ENCODE data around the gene MYH10. TPM values are rescaled to one million over a fixed set of nuclear protein-coding genes. Genes with fewer than 3 reads are reported as not detected.

MYH10 gene
- total RNA-seq, 4 donors from 2014 or later = 29.3 to 50.0 (median 35.4) TPM

GRCh38 chr17:8532021-8532420 lies 98.5 kb downstream of the MYH10 start:
- TF ChIP-seq EP300 (IDR thresholded peaks at IDR 0.05) (no peak), POLR2A (IDR thresholded peaks at IDR 0.05) (no peak)
- TF ChIP-seq, protein P1, sequence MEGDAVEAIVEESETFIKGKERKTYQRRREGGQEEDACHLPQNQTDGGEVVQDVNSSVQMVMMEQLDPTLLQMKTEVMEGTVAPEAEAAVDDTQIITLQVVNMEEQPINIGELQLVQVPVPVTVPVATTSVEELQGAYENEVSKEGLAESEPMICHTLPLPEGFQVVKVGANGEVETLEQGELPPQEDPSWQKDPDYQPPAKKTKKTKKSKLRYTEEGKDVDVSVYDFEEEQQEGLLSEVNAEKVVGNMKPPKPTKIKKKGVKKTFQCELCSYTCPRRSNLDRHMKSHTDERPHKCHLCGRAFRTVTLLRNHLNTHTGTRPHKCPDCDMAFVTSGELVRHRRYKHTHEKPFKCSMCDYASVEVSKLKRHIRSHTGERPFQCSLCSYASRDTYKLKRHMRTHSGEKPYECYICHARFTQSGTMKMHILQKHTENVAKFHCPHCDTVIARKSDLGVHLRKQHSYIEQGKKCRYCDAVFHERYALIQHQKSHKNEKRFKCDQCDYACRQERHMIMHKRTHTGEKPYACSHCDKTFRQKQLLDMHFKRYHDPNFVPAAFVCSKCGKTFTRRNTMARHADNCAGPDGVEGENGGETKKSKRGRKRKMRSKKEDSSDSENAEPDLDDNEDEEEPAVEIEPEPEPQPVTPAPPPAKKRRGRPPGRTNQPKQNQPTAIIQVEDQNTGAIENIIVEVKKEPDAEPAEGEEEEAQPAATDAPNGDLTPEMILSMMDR (IDR thresholded peaks at IDR 0.05) = no peak
- Histone ChIP-seq H3K36me3 (peaks cover 0 to 51% (median 0%) of the 10 kb centered on the region in 3 donors), H3K27me3 (no peaks in the 10 kb centered on the region), H3K9me3 (no peaks in the 10 kb centered on the region), H3K4me1 (no peaks in the 10 kb centered on the region), H3K27ac (no peak overlapping the region), H3K4me3 (no peak overlapping the region)
- no peak for DNase-seq (ENCODE audit: low spot score in 2 of 2)
- WGBS, 2 donors = 89 to 94% methylated on average over 3 of the region's 3 CpGs

GRCh38 chr17:8522577-8522976 lies 107.9 kb downstream of the MYH10 start:
- 76 to 84% methylated on average over 5 of the region's 5 CpGs for WGBS, 2 donors
- Histone ChIP-seq H3K4me1 (no peaks in the 10 kb centered on the region), H3K27ac (no peak overlapping the region), H3K9me3 (no peaks in the 10 kb centered on the region), H3K4me3 (no peak overlapping the region), H3K27me3 (no peaks in the 10 kb centered on the region), H3K36me3 (peaks cover 0 to 41% (median 0%) of the 10 kb centered on the region in 3 donors)
- TF ChIP-seq, protein P1 (IDR thresholded peaks at IDR 0.05) = no peak
- TF ChIP-seq EP300 (IDR thresholded peaks at IDR 0.05) (no peak), POLR2A (IDR thresholded peaks at IDR 0.05) (no peak)
- no peak for DNase-seq (ENCODE audit: low spot score in 2 of 2)

DNA sequence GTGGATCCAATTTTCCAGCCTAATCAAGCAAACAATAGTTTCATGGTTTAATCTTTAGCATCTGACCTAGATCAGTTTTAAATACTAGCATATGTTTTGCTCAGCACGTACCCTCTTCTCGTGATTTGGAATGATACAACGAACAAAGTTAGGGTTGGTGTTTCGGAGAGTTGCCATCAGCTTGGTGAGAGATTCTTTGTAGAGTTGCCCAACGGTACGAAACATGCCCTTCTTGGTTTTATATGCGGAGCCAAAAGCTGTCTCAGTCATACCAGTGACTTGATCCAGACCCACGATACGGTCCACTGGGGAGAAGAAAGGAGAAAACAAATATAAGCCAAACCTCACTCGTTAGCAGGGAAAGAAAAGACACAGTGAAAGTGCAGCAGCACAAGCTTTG lies 109.5 kb downstream of the MYH10 start:
- no peak for DNase-seq (ENCODE audit: low spot score in 2 of 2)
- no peaks in the 10 kb centered on the region for H3K27me3 ChIP-seq
- TF ChIP-seq, protein P1 (IDR thresholded peaks at IDR 0.05) = no peak
- TF ChIP-seq POLR2A (IDR thresholded peaks at IDR 0.05) = no peak
- no peaks in the 10 kb centered on the region for H3K4me1 ChIP-seq
- H3K36me3 ChIP-seq = peaks cover 0 to 53% (median 2%) of the 10 kb centered on the region in 3 donors
- no peaks in the 10 kb centered on the region for H3K9me3 ChIP-seq
- H3K4me3 ChIP-seq = no peak overlapping the region
- 81 to 92% methylated on average over 10 of the region's 10 CpGs for WGBS, 2 donors
- no peak overlapping the region for H3K27ac ChIP-seq

GRCh38 chr17:8518850-8519249 lies 111.7 kb downstream of the MYH10 start:
- H3K4me1 ChIP-seq = no peaks in the 10 kb centered on the region
- peaks cover 0 to 73% (median 2%) of the 10 kb centered on the region in 3 donors for H3K36me3 ChIP-seq
- no peak overlapping the region for H3K4me3 ChIP-seq
- no peak overlapping the region for H3K27ac ChIP-seq
- TF ChIP-seq EP300 (IDR thresholded peaks at IDR 0.05) (no peak), POLR2A (IDR thresholded peaks at IDR 0.05) (no peak)
- TF ChIP-seq, protein P1 (IDR thresholded peaks at IDR 0.05) = no peak
- H3K9me3 ChIP-seq = no peaks in the 10 kb centered on the region
- DNase-seq (ENCODE audit: low spot score in 2 of 2) = no peak
- H3K27me3 ChIP-seq = no peaks in the 10 kb centered on the region
- 85 to 93% methylated on average over 2 of the region's 2 CpGs for WGBS, 2 donors

DNA sequence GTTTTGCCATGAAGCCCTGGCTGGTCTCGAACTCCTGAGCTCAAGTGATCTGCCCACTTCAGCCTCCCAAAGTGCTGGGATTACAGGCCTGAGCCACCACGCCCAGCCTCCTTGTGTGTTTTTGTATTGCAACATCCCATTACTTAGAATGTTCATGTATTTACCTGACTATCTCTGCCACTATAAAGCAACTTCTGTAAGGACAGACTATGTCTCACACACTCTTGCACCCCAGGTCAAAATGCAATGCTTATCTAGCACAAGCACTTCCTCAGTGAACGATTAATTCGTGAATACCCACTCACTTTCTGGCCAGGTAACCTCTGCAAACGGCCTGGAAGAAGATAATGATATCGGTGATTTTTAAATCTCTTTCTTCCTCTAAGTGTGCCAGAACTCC lies 112.2 kb downstream of the MYH10 start:
- WGBS, 2 donors = 95 to 97% methylated on average over 6 of the region's 6 CpGs
- Histone ChIP-seq H3K9me3 (no peaks in the 10 kb centered on the region), H3K4me3 (no peak overlapping the region), H3K4me1 (no peaks in the 10 kb centered on the region), H3K27ac (no peak overlapping the region), H3K27me3 (no peaks in the 10 kb centered on the region), H3K36me3 (peaks cover 0 to 78% (median 2%) of the 10 kb centered on the region in 3 donors)
- no peak for TF ChIP-seq EP300 (IDR thresholded peaks at IDR 0.05)
- TF ChIP-seq, protein P1 (IDR thresholded peaks at IDR 0.05) = no peak
- TF ChIP-seq POLR2A (IDR thresholded peaks at IDR 0.05) = no peak
- no peak for DNase-seq (ENCODE audit: low spot score in 2 of 2)
